ENCODE data around the gene NCAM1.

DNA sequence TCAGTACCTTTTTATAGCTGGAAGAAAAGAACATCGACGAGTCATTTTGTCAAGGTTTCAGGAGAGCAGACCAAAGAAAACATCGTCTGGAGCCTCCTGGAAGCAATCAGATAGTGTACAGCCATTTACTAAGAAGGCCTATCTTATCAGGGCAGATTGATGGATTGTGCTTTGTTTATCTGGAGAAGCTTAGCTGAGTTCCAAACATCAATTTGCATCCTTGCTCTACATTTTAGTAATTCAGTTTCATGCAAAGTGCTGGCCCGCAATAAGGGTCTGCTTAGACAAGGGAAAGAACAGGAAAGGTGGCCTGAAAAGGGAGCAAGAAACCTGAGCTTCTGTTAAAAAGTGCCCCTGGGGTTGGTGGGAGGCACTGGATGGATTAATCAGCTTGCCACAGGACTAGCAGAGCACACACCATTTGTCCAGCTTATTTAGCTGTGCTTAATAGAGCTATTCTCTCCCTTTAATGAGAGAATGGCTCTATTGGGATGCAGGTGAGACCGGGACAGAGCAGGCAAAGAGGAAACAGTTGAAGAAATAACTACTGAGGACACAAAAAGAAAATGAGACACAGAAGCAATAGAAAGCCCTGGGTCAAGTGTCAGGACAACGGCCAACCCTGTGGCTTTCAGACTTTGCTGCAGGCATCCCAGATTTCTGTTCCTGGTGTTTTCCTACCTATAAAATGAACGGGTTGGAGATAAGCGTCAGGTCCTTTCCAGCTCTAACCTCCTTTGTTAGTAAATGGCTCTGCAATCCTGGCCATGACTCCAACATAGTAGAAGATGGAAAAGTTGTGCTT, 231.1 kb downstream of the NCAM1 start:
- TF ChIP-seq CREB3 (CRISPR knock-in tag; IDR thresholded peaks at IDR 0.05) (no peak), ZNF674 (CRISPR knock-in tag; IDR thresholded peaks at IDR 0.05; ENCODE audit: low read depth) (no peak)
- TF ChIP-seq, protein P1, sequence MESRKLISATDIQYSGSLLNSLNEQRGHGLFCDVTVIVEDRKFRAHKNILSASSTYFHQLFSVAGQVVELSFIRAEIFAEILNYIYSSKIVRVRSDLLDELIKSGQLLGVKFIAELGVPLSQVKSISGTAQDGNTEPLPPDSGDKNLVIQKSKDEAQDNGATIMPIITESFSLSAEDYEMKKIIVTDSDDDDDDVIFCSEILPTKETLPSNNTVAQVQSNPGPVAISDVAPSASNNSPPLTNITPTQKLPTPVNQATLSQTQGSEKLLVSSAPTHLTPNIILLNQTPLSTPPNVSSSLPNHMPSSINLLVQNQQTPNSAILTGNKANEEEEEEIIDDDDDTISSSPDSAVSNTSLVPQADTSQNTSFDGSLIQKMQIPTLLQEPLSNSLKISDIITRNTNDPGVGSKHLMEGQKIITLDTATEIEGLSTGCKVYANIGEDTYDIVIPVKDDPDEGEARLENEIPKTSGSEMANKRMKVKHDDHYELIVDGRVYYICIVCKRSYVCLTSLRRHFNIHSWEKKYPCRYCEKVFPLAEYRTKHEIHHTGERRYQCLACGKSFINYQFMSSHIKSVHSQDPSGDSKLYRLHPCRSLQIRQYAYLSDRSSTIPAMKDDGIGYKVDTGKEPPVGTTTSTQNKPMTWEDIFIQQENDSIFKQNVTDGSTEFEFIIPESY (CRISPR knock-in tag; IDR thresholded peaks at IDR 0.05) = no peak
